HG03520 (cell line): ENCODE data around the gene XXYLT1.

Experiments used
- ATAC-seq: cut with Tn5 transposase; IDR thresholded peaks from one replicate; pipeline ENCODE4 v1.9.1; 2021; ENCODE audit warnings: mild to moderate bottlenecking, moderate library complexity; ENCODE audit not compliant: unreplicated experiment

The XXYLT1 gene

GRCh38 chr3:195209847-195210265, 61.1 kb downstream of the XXYLT1 start:
- ATAC-seq = no peak

GRCh38 chr3:195209083-195209846, 61.7 kb downstream of the XXYLT1 start:
- no peak for ATAC-seq

- no peak for ATAC-seq
Observed at GRCh38 chr3:195208631-195209030, 62.3 kb downstream of the XXYLT1 start.

GRCh38 chr3:195208183-195208582, 62.8 kb downstream of the XXYLT1 start:
- ATAC-seq = no peak

- no peak for ATAC-seq
Observed at GRCh38 chr3:195207731-195208130, 63.2 kb downstream of the XXYLT1 start.

- no peak for ATAC-seq
Observed at GRCh38 chr3:195207056-195207455, 63.9 kb downstream of the XXYLT1 start.

GRCh38 chr3:195204360-195205163, 66.4 kb downstream of the XXYLT1 start:
- no peak for ATAC-seq

- ATAC-seq = no peak
Observed at GRCh38 chr3:195203606-195204005, 67.4 kb downstream of the XXYLT1 start.

GRCh38 chr3:195201295-195201694, 69.7 kb downstream of the XXYLT1 start:
- ATAC-seq = no peak

- no peak for ATAC-seq
Observed at GRCh38 chr3:195200010-195200822, 70.7 kb downstream of the XXYLT1 start.

GRCh38 chr3:195198426-195199346, 72.3 kb downstream of the XXYLT1 start:
- no peak for ATAC-seq

GRCh38 chr3:195197765-195198425, 73.1 kb downstream of the XXYLT1 start:
- ATAC-seq = no peak

GRCh38 chr3:195196266-195196665, 74.7 kb downstream of the XXYLT1 start:
- no peak for ATAC-seq

GRCh38 chr3:195195321-195196209, 75.4 kb downstream of the XXYLT1 start:
- ATAC-seq = no peak

GRCh38 chr3:195194559-195195206, 76.3 kb downstream of the XXYLT1 start:
- no peak for ATAC-seq

- ATAC-seq = no peak
Observed at GRCh38 chr3:195191580-195191979, 79.4 kb downstream of the XXYLT1 start.

GRCh38 chr3:195189821-195190220, 81.1 kb downstream of the XXYLT1 start:
- ATAC-seq = no peak

- ATAC-seq = no peak
Observed at GRCh38 chr3:195188426-195188927, 82.5 kb downstream of the XXYLT1 start.
